Brain microvascular endothelial cell (primary cell): Measurements from ENCODE around the gene MTO1.
"Not testable (repeated sequence)": the region's sequence is repeated elsewhere in the genome, so short reads cannot be mapped to it uniquely, and the experiment has no call there.

ENCODE experiments used
- DNase-seq: peaks from one replicate; pipeline ENCODE4 v3.0.0-alpha.2; 2020
- H3K27ac ChIP-seq: fragments of 250-450 bp; sonication (Bioruptor Pico); 2 replicates; pipeline ENCODE4 v1.5.1; 2020; ENCODE audit warnings: mild to moderate bottlenecking, moderate library complexity
- H3K27me3 ChIP-seq: fragments of 250-450 bp; sonication (Bioruptor Pico); replicated peaks from 2 replicates; pipeline ENCODE4 v1.5.1; 2020; ENCODE audit warnings: mild to moderate bottlenecking
- H3K36me3 ChIP-seq: fragments of 250-450 bp; sonication (Bioruptor Pico); replicated peaks from 2 replicates; pipeline ENCODE4 v1.5.1; 2020; ENCODE audit warnings: mild to moderate bottlenecking
- H3K4me3 ChIP-seq: 2 replicates; pipeline ENCODE4 v1.5.1; 2011; ENCODE audit warnings: low read depth, mild to moderate bottlenecking, control low read depth, low read length, moderate library complexity
- in situ Hi-C: cut with HindIII; loops from 2 replicates; pipeline ENCODE4 v1.10.0; 2017; ENCODE audit warnings: low sequenced_read_pairs, low pct_ligation_motif_present
- TF ChIP-seq, protein P1 (sequence below): IDR thresholded peaks from 2 replicates; pipeline ENCODE4 v1.5.1; 2011; ENCODE audit warnings: low read depth, mild to moderate bottlenecking, moderate library complexity, low read length, control low read depth, inconsistent platforms; ENCODE audit errors: missing control alignments

Gene MTO1

DNA sequence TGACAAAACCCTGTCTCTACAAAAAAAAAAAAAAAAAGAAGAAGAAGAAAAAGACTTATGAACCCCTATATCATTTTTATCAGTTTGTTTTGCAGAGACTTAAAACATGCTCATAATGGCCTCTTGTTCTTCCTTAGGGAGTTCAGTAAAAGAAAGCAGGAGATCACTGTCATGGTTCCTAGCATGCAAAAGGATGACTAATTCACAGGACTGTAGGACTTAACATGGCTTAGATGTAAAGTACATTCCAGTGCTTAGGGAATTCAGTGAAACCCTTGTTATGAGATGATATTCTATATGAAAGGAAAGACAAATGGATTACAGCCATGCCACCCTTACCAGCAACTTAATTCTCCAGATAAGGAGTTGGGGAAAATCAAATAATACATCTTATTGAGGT, 29.8 kb downstream of the MTO1 start:
- in situ Hi-C loops = no loop called here
- no peak overlapping the region for H3K4me3 ChIP-seq
- H3K36me3 ChIP-seq = peaks cover 29% of the 10 kb centered on the region
- no peak for DNase-seq
- no peak overlapping the region for H3K27ac ChIP-seq
- TF ChIP-seq, protein P1, sequence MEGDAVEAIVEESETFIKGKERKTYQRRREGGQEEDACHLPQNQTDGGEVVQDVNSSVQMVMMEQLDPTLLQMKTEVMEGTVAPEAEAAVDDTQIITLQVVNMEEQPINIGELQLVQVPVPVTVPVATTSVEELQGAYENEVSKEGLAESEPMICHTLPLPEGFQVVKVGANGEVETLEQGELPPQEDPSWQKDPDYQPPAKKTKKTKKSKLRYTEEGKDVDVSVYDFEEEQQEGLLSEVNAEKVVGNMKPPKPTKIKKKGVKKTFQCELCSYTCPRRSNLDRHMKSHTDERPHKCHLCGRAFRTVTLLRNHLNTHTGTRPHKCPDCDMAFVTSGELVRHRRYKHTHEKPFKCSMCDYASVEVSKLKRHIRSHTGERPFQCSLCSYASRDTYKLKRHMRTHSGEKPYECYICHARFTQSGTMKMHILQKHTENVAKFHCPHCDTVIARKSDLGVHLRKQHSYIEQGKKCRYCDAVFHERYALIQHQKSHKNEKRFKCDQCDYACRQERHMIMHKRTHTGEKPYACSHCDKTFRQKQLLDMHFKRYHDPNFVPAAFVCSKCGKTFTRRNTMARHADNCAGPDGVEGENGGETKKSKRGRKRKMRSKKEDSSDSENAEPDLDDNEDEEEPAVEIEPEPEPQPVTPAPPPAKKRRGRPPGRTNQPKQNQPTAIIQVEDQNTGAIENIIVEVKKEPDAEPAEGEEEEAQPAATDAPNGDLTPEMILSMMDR = no peak
- no peaks in the 10 kb centered on the region for H3K27me3 ChIP-seq

DNA sequence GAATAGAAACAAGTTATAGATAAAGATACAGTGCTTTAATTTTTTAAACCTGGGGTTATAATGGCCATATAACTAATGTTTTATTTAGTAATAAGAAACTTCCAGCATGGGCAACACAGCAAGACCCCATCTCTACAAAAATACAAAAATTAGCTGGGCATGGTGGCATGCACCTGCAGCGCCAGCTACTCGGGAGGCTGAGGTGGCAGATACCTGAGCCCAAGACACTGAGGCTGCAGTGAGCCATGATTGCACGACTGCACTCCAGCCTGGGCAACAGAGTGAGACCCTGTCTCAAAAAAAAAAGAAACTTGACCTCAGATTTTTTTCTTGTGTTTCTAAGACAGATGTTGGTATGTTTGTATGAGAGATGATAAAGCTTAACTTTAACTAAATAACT, 36.4 kb downstream of the MTO1 start:
- peaks cover 36% of the 10 kb centered on the region for H3K36me3 ChIP-seq
- in situ Hi-C loops = no loop called here

DNA sequence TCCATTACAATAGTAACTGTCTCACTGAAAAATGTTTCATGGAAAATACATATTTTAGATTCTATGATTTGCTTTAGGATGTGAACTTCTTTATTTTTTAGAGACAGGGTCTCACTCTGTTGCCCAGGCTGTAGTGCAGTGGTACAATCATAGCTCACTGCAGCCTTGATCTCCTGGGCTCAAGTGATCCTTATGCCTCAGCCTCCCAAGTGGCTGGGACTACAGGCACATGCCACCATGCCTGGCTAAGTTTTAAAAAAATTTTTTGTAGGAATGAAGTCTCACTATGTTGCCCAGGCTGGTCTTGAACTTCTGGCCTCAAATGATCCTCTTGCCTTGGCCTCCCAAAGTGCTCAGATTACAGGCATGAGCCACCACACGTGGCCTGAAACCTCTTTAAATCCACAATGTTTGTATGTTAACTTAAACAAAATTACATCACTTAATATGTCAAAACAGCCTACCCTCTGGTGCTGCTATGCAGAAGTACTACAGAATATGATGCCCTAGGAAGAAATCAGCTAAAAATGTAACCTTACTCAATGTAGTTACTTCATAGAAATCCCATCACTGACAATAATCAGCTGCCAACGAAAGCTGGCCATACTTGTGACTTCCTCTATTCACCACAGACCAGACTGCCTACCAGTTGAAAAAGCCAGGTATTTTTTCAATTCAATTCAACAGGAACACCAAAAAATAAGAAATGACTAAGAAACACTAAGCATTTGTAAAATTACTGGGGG, 41.7 kb downstream of the MTO1 start:
- Histone ChIP-seq H3K4me3 (no peak overlapping the region), H3K27ac (no peak overlapping the region), H3K36me3 (peaks cover 18% of the 10 kb centered on the region), H3K27me3 (no peaks in the 10 kb centered on the region)
- DNase-seq = no peak
- in situ Hi-C loops = loop anchor here (25.0 kb wide), 1 partner anchor 109 kb away; no protein-coding TSS in a partner anchor
- TF ChIP-seq, protein P1 = no peak

More for the DNA sequence above, 36.4 kb downstream of the MTO1 start:
- TF ChIP-seq, protein P1 = no peak
- Histone ChIP-seq H3K27ac (no peak overlapping the region), H3K27me3 (no peaks in the 10 kb centered on the region), H3K4me3 (no peak overlapping the region)
- no peak for DNase-seq

DNA sequence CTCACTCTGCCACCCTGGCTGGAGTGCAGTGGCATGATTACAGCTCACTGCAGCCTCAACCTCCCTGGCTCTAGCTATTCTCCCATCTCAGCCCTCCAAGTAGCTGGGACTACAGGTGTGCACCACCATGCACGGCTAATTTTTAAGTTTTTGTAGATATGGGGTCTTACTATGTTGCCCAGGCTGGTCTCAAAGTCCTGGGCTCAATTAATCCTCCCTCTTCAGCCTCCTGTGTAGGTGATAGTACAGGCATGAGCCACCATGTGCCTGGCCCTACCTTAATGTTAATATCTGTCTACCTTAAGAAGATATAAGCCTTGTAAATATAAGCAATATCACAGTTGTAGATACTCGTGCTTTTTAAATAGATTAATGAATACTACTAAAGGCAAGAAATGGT, 42.6 kb downstream of the MTO1 start:
- DNase-seq = no peak
- Histone ChIP-seq H3K27ac (no peak overlapping the region), H3K36me3 (peaks cover 12% of the 10 kb centered on the region), H3K27me3 (no peaks in the 10 kb centered on the region), H3K4me3 (no peak overlapping the region)
- TF ChIP-seq, protein P1 = no peak
- in situ Hi-C loops = loop anchor here (25.0 kb wide), 1 partner anchor 108 kb away; no protein-coding TSS in a partner anchor

DNA sequence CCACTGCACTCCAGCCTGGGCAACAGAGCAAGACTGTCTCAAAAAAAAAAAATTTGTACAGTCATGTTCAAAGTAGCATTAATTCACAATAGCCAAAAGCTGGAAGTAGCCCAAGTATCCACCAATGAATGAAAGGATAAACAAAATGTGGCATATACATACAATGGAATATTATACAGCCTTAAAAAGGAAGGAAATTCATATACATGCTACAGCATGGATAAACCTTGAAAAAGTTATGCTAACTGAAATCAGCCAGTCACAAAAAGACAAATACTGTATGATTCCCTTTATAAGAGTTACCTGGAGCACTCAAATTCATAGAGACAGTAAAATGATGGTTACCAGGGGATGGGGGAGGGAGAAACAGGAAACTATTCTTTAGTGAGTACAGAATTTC, 43.6 kb downstream of the MTO1 start:
- Histone ChIP-seq H3K4me3 (no peak overlapping the region), H3K36me3 (peaks cover 8% of the 10 kb centered on the region), H3K27me3 (no peaks in the 10 kb centered on the region), H3K27ac (no peak overlapping the region)
- no peak for DNase-seq
- in situ Hi-C loops = loop anchor here (25.0 kb wide), 1 partner anchor 107 kb away; no protein-coding TSS in a partner anchor
- TF ChIP-seq, protein P1 = no peak

DNA sequence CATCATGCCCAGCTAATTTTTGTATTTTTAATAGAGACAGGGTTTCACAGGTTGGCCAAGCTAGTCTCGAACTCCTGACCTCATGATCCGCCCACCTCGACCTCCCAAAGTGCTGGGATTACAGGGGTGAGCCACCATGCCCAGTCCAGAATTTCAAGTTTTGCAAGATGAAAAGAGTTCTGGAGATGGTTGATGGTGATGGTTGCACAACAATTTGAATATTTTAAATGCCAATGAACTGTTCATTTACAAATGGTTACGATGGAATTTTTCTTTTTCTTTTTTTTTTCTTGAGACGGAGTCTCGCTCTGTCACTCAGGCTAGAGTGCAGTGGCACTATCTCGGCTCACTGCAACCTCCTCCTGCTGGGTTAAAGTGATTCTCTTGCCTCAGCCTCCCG, 44.2 kb downstream of the MTO1 start:
- H3K4me3 ChIP-seq, DNase-seq, H3K27ac ChIP-seq, H3K36me3 ChIP-seq, H3K27me3 ChIP-seq: not testable (repeated sequence)
- in situ Hi-C loops = loop anchor here (25.0 kb wide), 1 partner anchor 107 kb away; no protein-coding TSS in a partner anchor
